Kidney capillary endothelial cell (primary cell): ENCODE data around the gene CARNS1.
"Not testable (repeated sequence)": the region's sequence is repeated elsewhere in the genome, so short reads cannot be mapped to it uniquely, and the experiment has no call there.

ENCODE experiments used
- DNase-seq: peaks from one replicate; pipeline ENCODE4 v3.0.0-alpha.2; 2018; ENCODE audit warnings: low spot score

CARNS1 gene

DNA sequence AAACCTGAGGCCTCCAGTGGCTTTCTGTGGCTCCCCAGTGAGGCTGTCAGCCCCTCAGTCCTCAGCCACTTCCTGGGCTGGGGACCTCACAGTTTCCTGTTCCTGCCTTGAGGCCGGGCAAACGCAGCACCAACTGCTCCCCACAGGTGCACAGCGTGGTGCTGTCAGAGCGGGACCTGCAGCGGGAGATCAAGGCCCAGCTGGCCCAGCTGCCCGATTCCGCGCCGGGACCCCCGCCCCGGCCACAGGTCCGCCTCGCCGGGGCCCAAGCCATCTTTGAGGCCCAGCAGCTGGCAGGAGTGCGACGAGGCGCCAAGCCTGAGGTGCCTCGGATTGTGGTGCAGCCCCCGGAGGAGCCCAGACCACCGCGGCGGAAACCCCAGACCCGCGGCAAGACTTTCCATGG, 6.2 kb upstream of the CARNS1 start:
- DNase-seq, result no peak

DNA sequence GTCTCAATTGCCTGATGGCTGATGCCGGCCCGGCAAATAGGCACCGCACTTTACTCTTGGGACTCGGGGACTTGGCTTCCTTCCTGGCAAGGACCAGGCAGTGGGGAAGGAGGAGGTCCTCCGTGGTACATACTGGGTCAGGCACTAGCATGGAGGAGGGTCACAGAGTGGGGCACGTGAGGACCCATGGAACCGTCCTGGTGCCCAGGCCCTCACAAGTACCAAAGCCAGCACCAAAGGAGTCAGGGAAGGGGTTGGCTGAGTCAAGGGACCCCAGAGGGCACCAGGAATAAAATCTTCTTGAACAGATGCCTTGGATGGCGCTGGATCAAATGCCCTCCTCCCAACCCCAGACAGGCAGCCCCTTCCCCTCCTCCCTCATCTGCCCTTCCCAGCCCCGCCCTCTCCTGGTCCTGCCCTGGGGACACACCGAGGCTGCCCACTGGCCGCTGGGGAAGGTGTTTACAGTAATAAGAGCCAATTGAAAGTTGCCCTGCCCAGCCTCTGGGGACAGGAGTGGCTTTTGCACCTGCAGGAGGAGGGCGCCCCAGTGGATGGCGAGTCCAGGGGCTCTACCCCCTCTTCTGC, 5.6 kb upstream of the CARNS1 start:
- DNase-seq, result no peak

DNA sequence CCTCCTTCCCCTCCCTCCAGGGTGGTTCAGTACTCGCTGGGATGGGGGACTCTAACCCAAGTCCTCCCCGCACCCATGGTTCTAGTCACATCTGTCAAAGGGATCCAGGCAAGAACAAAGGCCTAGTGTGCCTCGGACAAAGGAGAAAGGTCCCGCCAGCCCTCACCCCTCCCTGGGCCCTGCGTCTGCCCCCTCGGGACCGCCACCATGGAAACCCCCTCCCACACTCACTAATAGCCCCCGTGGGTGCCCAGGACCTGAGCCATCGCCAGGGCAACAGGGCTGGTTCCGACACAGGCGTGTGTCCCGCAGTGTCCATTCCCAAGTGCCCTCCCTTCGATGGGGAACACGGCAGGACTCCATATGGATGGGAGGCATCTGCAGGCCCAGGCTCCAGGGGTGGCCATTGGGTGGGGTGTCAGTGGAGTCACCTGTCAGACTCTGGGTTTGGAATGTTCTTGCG, 5.1 kb upstream of the CARNS1 start:
- DNase-seq, result no peak

DNA sequence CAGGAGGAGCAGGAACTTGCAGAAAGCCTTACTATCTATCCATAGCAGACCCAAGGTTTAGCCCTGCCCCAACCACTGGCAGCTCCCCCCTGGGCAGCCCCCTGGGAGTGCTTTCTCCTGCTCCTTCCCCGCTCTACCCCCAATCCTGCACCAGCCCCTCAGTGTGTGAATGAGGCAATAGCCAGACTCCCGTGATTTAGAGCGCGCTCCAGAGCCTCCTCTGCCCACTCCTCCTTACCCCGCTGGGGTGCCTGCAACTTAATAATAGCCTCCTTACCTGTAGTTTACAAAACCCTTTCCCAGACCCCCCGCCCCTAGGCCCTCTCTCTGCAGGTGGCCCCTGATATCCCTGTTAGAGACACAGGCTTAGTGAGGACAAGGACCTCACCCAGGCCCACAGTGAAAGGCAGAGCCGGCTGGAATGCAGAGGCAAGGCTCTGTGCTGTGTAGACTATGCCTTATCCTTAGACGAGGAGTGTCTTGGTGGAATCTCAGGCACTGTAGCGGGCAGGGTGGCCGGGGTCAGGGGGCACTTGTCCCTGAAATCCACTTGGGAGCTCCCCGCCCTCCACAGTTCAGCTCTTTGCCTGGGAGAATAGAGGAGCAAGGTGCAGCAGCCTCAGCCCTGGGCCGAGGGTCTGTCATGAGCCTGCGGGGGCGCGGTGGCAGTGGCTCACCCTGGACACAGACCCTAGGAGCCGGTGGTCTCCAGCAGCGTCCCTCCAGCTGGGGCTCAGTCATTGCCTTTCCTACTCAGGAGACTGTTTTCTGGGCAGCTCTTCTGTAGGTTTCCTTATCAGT, 4.3 kb upstream of the CARNS1 start:
- no peak for DNase-seq

DNA sequence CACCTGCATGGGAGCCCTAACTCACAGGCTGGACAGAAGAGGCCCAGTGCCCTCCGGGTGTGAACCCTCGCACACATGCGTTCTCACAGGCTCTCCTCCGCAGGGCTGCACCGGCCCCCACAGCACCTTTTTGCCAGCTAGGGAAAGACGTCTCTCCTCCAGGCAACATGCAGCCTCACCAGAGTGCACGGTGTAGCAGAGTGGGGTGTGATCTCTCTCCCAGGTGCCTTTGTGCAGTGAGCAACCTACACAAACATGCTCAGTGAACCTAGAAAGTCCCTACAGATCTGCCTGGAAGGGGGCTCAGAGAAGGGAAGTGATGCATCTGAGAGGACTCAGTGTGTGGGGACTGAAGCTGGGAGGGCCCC, 3.7 kb upstream of the CARNS1 start:
- DNase-seq, result no peak

DNA sequence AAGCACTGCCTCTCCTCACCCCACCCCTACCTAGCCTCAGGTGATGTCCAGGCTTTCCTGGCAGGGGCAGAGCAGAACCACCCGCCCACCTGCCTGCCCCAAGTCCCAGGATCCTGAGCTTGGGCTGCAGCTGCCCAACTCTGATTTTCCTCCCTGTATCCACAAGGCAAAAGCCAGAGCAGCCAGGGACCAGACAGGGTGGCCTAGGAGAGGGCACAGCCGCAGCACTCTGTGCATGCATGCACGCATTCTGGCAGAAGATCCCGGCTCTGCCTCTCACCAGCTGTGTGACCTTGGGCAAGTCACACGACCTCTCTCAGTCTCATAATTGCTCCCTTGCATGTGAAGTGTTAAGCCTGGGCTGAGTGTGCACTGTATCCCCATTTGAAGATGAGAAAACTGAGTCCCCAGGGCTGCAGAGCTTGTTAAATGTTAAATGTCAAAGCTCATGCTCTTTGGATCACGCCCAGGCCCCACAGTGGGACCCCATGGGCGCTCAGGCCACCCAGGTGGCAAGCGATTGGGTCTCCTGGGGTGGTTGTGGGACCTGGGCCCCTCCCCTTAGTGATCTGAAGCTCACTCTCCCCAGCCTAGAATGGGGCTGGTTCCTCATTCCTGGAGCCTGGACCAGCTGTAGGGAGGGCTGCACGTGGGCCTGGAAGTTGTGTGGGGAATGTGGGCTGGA, 2.8 kb upstream of the CARNS1 start:
- DNase-seq, result no peak

DNA sequence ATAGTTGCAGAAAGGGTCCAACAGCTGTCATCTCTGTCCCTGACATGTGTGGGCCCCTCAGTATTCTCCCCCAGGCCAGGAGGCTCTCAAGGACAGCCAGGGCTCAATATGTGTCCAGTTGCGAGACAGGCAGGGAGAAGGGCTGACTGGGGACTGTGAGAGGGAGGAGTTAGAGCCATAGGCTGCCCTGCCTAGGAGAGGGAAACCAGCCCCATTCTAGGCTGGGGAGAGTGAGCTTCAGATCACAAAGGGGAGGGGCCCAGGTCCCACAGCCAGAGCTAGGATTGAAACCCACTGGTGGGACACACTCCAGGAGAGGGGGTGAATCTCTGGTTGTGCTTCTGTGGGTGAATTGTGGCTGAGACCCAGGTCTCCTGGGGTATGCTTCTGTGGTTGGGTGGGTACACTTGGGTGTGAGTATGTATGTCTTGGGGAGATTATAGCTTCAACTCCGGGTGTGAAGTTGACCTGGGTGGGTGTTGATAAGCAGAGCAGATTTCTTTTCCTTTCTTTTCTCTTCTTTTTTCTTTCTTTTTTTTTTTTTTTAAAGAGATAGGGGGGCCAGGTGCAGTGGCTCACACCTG, 2.1 kb upstream of the CARNS1 start:
- DNase-seq, result no peak

DNA sequence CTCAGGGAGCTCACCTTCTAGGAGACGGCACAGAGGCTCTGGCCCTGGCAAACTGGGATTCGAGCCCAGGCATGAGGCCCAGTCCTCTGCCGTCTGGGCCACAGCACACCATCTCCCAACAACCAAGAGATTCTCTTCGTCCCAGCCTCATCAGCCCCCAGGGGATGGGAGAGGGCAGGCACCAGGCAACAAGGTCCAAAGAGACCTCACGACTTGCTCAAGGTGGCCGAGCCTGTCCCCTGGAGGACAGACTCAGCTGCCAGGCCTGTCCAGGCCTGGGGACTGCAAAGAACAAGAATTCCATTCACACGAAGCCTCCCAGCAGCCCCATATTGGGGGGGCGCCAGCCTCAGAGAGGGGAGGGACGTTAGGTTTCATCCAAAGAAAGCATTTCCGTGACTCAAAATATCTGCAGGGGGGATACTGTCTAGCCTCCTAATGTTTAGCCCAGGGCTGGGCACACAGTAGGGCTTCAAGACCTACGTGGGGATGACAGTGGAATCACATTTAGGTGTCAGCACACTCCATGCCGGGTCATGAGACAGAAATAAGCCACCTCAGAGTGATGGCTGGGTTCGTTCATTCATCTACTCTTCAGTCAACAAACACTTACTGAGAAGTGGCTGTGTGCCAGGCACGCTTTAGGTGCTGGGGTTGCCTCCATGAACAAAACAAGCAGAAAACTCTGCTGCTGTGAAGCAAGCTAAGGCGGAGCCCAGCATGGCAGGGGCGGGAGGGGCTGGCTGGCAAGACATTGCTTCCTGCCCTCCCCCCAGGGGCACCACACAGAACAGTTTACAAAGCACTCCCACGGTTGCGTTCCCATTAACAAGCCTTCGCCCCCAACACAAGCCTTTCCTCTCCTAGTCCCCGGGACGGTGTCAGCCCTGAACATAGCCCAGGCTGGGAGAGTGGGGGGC, 1.2 kb downstream of the CARNS1 start:
- no peak for DNase-seq

DNA sequence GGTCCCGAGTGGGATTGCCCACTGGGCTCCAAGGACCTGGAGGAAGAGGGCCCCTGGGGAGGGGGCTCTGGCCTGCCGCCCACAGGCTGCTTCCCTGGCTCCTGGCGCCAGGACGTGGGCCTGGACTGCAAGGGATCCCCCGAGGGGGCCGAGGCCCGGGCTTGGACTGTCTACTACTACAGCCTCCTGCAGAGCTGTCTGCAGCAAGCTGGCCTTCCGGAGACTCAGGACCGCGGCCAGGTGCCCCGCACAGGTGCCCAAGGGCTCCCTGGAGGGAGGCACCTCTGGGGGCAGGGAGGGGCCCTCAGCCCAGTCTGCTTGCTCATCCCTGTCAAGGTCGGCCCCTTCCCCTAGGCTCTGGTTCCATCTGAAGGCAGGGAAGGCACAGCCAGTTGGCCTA, 1.9 kb downstream of the CARNS1 start:
- no peak for DNase-seq

DNA sequence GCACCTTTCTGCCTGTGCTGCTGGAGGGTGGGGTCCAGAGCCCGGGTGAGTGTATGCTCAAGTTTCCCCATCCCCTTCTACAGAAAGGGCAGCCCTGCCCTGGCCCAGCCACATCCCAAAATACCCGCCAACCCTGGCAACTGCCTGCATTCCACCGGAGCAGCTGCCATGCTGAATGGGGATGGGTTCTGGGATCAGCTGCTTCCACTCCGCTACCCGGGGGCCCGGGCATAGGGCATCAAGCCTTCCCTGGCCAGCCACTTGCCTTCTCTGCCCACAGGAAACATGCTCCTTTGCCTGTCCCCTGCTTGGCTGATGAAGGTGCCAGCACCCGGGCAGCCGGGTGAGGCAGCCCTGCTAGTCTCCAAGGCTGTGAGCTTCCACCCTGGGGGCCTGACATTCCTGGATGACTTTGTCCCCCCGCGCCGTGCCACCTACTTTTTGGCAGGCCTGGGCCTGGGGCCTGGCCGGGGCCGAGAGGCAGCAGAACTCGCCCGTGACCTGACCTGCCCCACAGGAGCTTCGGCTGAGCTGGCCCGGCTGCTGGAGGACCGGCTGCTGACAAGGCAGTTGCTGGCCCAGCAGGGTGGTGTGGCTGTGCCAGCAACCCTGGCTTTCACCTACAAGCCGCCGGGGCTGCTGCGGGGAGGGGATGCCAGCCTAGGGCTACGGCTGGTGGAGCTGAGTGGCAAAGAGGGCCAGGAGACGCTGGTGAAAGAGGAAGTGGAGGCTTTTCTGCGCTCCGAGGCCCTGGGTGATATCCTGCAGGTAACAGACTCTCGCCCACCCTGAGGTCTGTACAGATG, 3.2 kb downstream of the CARNS1 start:
- DNase-seq, result no peak

DNA sequence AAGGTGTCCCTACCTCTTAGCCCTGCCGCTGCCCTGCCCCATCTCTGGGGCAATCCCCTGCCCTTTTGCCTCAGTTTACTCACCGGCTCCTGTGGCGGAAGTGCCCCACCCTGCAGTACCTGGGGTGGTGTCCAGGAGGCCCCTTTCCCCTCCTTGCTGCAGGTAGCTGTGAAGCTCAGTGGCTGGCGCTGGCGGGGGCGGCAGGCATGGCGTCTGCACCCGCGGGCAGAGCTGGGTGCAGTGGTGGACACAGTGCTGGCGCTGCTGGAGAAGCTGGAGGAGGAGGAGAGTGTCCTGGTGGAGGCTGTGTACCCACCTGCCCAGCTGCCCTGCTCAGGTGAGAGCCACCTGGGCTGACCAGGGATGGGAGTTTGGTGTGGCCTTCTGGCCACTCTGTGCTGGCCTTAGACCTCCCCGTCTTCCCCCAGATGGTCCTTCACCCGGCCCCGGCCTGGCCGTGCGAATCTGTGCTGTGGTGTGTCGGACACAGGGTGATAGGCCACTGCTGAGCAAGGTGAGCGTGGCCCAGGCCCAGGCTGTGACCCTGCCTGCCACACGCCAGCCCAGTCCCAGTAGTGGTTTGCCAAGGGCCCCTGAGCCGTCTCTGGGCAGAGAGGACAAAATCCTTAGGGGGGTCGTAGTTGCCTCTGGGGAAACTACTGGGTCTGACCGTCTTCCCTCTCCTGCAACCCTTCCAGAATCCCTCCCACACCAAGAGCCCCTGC, 4.0 kb downstream of the CARNS1 start:
- DNase-seq, result no peak

DNA sequence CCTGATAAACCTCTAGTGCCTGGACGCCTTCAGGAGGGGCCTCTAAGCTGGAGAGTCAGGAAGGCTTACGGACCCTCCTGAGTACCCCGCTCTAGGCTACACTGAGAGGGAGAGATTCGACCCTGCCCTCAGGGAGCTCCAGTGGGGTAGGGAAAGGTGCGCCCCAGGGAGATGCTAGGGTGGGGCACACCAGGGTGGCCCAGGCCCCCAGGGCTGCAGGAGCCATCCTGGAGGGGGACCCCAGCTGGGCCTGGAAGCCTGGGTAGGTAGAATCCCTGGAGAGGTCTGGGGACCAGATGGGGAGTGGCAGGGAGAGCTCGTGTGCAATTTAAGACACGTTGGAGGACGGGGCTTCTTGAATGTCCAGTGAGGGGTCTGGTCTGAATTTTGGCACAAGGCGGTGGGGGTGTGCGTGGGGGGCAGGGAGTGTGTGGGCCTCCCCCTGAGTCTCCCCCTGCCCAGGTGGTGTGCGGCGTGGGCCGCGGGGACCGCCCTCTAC, 4.7 kb downstream of the CARNS1 start:
- DNase-seq, result no peak

DNA sequence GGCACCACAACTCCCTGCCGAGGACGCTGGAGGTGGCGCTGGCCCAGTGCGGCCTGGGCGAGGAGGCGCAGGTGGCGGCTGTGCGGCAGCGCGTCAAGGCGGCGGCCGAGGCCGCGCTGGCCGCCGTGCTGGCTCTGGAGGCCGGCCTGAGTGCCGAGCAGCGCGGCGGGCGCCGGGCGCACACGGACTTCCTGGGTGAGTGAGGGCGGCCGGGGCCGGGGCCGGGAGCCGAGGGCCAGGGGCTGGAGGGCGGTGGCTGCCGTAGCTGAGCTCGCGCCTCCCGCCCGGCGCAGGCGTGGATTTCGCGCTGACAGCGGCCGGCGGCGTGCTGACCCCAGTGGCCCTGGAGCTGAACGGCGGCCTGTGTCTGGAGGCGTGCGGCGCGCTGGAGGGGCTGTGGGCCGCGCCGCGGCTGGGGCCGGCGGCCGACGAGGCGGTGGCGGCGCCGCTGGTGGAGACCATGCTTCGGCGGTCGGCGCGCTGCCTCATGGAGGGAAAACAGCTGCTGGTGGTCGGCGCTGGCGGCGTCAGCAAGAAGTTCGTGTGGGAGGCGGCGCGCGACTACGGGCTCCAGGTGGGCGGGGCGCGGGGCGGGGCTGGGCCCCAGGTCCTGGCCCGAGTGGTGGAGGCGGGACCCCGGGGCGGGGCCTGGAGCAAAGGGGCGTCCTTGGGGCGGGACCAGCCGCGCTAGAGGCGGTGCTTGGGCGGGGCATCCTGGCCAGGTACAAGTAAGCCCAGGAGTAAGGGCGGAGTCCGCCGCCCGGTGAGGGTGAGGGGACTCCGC, 5.4 kb downstream of the CARNS1 start:
- DNase-seq, result peak; percentile 84

DNA sequence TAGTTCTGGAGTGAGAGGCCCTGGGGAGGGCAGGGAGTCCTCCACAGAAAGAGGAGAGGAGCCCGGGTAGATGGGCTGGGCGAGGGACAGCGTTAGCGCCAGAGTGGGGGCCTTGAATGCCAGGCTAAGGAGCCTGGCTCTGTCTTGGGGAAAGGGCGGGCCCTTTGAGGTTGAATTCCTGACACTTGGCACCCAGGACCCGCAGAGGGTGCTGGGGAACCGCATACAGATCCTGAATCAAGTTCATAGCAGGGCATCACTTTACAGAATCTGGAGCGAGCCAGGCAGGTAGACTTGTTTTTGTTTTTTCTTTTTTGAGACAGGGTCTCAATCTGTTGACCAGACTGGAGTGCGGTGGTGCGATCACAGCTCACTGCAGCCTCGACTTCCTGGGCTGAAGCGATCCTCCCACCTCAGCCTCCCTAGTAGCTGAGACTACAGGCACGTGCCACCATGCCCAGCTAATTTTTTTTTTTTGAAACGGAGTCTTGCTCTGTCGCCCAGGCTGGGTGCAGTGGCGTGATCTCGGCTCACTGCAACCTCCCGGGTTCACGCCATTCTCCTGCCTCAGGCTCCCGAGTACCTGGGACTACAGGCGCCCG, 6.1 kb downstream of the CARNS1 start:
- DNase-seq, result no peak

DNA sequence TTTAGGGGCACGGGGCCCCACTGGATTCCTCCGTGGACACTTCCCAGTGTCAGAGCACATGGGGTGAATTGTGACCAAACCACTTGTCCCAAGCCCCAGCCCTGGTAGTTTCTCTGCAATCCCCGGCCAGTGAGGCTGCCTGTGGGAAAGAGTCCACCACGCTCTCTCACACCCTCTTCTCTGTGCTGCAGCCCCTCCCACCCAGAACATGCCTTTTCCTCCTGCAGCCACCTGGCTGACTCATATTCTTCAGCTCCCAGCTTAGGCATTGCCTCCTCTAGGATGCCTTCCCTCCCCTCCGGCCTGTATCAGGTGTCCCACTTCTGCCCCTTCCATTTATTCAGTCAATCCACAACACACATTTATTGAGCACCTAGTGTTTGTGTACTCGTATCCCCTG, 7.4 kb downstream of the CARNS1 start:
- DNase-seq, result no peak

DNA sequence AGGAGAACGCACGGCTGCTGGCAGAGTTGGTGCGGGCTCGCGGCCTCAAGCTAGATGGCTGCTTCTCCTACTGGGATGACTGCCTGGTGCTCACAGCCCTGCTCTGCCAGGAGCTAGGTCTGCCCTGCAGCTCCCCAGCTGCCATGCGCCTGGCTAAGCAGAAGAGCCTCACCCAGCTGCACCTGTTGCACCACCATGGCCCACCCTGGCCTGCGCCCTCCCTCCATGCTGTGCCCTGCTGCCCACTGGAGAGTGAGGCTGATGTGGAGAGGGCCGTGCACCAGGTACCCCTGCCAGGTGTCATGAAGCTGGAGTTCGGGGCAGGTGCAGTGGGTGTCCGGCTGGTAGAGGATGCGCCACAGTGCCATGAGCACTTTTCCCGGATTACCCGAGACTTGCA, 8.0 kb downstream of the CARNS1 start:
- no peak for DNase-seq

DNA sequence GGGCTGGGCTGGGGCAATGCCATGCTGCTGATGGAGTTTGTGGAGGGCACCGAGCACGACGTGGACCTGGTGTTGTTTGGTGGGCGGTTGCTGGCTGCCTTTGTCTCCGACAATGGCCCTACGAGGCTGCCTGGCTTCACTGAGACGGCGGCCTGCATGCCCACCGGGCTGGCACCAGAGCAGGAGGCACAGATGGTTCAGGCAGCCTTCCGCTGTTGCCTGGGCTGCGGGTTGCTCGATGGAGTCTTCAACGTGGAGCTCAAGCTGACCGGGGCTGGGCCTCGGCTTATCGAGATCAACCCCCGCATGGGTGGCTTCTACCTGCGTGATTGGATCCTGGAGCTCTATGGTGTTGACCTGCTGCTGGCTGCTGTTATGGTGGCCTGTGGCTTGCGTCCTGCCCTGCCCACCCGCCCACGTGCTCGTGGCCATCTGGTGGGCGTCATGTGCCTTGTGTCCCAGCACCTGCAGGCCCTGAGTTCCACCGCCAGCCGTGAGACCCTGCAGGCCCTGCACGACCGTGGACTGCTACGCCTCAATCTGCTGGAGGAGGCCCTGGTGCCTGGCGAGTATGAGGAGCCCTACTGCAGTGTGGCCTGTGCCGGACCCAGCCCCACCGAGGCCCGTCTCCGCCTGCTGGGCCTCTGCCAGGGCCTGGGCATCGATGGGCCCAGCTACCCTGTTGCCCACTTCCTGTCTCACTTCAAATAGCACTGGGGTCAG, 8.6 kb downstream of the CARNS1 start:
- no peak for DNase-seq

DNA sequence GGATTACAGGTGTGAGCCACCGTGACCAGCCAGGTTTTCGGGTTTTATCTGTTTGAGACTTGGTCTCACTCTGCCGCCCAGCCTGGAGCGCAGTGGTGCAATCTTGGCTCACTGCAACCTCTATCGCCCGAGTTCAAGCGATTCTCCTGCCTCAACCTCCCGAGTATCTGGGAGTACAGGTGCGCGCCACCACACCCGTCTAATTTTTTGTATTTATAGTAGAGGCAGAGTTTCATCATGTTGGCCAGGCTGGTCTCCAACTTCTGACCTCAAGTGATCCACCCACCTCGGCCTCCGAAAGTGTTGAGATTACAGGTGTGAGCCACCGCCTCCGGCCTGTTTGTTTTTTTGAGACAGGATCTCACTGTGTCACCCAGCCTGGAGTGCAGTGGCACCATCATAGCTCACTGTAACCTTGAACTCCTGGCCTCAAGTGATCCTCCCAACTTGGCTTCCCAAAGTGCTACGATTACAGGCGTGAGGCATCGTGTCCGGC, 11.9 kb downstream of the CARNS1 start:
- DNase-seq, result not testable (repeated sequence)
